Activated CD8-positive, alpha-beta memory T cell treated with anti-CD3 and anti-CD28 coated beads, Interleukin-2, amount 50 U/mL, for 24 hours (primary cell): ENCODE data around the gene SLC23A1.
"Not testable (repeated sequence)": the region's sequence is repeated elsewhere in the genome, so short reads cannot be mapped to it uniquely, and the experiment has no call there.

Source experiments
- DNase-seq: peaks from one replicate; pipeline ENCODE4 v3.0.0-alpha.2; 2020; ENCODE audit errors: extremely low read depth

Gene SLC23A1

DNA sequence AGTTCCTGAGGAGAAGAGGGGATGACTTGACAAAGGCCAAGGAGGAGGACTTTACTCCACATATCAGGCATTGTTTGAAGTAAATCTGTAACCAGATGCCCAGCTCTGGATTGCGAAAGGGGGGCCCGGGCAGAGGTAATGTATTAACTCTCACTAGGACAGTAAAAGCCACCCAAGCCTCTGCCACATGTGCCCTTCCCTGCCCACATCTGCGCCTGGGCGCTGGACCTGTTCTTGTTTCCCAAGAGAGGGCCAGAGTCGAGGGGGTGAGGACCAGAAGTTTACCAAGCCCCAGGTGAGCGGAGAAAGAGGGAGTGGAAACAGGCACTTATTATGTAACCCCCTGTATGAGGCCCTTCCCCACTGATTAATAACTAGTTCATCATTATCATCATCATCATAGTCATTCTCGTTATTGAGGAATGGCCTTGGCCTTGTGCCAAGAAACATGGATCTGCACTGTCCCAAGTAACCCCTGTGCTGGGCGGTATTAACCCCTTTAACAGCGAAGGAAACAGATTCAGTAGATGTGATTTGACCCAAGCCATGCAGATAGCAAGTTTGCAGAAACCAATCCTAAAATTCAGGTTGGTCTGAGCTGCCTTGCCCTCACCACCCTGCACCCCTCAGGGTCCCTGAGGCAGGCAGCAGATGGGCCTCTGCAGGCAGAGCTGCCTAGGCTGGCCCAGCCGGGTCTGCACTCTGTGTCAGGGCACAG, at the start of gene SLC23A1:
TSS of gene SLC23A1 (minus strand) at position 23 of the 718 bp plus-strand sequence. CDS start 44 bp downstream, outside the sequence.
- no peak for DNase-seq

DNA sequence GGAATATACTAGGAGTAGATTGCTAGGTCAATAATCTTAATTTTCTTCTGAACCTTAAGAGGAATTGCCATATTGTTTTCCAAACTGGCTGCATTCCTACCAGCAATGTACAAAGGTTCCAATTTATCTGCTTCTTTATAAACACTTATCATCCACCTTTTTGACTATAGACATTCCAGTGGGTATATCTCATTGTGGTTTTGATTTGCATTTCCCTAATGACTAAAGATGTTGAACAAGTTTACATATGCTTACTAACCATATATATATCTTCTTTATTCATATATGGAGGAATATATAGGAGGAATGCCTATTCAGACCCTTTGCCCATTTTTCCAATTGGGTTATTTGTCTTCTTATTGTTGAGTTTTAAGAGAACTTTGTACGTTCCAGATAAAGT, 48.6 kb upstream of the SLC23A1 start:
- no peak for DNase-seq

DNA sequence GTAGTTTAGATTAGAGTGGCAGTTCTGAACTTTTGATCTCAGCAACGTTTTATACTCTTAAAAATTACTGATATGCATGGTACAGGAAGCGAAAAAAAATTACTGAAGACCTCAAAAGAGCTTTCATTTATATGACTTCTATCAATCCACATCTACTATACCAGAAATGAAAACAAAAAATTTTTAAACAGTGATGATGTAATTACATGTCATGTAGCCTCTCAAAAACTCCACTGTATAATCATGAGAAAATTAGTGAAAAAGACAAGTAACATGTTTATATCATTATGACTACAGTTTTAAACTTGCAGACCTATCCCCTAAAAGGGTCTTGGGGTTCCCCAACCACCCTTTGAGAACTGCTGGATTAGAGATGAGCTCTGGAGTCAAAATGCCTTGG, 46.9 kb upstream of the SLC23A1 start:
- no peak for DNase-seq

DNA sequence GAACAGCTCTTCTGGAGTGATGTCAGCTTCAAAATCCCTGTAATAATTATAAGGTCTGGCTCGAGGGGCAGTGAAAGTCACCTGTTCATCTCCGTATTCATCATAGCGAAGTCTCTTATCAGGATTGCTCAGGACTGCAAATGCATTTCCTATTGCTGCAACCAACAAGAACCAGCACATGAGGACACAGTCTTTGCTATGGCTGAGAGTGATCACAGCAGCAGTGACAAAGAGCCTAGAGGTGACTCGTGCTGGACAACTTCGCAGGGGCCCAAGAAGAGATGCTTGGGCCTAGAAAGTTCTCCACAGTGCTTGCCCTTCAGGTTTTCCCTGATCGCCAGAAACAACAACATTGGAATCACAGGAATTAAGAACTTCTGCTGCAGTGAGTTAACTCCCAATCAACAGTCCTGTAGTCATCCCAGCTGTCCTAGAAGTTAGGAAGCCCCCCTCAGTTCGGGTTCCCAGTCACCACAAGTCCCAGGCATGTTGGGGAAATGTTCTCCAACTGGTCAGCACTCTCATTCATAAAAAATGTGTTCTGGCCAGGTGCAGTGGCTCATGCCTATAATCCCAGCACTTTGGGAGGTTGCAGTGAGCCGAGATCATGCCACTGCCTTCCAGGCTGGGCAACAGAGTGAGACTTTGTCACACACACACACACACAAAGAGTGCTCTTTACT, 43.2 kb upstream of the SLC23A1 start:
- no peak for DNase-seq

DNA sequence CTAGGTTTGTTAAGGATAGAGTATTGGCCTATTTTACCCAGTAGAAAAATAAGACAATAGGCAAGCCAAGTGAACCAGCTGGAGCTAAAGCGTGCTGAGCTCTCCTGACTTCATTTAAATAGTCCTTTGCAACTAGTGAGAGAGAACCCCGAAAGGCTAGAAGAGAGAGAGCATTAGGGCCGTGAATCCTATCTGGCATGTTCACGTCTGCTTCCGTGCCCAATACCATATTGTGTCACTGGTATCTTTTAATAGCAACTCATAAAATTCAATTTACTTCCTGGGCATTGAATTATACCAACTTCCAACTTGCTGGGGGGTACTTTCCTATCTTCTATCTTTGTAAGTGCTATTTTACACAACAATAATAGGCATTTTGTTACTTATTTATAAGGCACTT, 42.4 kb upstream of the SLC23A1 start:
- no peak for DNase-seq

DNA sequence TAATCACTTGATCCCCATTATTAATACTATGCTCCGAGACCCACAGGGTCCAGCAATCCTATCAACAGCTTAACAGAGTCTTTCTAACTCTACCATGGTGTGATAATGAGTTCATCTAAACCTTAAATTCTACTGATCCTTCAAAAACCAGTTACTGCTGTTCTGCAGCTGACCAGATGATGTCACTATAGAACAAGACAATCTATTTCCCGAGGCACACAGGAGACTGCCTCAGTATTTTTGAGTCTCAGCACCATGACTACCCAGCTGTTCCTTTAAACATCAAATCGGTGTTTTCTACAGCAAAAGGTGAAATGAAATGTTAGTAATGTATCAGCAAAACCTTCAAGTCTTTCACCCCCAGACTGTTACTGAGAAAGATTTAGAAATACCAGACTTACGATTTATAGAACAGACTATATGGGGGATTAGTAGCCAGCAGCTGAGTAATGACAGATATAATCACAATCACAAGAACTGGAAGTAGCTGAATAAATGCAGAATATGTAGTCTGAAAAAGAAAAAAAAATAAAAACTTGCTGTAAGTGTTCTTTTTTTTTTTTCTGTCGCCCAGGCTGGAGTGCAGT, 39.3 kb upstream of the SLC23A1 start:
- DNase-seq = no peak

DNA sequence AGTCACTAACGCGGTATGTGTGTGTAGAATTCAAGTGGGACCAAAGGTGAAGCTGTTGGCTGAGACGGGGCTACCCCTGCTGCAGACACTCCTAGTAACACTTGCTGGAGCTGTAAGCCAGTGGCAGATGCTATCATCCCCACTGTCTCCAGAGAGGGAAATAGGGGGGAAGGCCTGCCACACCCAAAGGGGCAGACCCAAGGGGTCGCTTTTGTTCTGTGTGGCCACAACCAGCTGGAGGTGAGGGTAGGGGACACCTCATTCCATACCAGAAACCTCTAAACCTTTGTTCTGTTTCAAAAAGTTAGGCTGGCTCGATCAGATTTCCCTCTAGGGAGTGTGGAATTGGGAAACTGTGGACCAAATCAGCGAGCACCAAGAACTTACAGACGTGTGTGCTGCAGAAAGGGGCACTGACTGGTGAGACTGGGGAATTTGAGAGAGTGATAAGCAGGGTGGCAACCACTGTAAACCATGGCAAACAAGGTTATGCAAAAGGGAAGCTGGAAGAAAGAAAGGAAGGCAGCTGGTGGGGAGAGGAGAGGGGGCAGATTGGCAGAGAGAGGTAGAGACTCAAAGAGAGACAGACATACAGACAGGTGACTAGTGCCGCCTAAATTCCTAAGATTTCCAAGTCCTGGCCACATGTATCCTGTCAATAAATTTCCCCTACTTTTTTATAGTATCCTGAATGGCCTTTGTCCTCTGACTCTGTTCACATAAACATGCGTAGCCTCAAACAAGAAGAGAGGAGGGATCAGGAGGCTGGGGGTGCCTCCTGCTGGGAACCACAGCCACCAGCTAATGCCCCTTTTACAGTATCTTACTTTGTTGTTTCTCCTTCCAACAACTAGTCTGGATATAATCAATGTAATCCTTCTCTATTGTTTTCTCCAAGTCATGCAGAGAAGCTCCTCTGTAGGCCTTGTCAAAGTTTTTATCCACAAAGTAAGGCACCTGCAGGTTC, 36.4 kb upstream of the SLC23A1 start:
- no peak for DNase-seq

DNA sequence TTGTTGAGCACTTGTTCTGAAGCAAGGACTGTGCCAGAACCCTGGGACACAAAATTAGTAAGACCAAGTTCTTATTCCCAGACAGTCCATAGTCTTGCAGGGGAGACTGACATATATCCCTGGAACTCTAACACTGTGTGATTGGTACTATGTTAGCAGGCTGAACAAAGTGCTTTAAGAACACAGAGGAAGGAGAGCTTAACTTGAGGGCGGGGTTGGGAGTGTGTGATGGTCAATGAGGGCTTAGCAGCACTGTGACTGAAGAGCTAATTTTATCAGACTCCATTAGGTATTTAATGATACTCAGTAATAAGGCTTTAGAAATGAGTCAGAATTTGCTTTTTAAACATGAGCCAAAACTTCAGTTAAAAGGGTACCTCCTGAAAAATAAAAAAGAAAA, 35.7 kb upstream of the SLC23A1 start:
- no peak for DNase-seq

DNA sequence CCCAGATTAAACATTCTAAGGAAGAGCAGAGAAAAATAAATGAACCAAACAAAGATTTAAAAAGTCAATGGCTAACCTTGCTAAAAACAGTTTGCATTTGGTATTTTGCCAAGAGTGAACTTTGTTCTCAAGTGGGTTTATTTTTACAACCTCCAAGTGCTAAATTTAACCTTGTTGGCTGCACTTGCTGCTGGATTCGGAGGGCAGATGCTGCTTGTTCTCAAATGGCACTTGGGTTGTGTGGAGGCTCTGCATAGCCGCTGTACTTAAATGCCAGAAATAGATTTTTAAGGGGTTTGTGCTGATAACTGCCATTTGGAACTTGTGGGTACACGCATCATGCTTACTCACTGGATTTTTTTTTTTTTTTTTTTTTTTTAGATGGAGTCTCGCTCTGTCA, 34.1 kb upstream of the SLC23A1 start:
- DNase-seq = no peak

DNA sequence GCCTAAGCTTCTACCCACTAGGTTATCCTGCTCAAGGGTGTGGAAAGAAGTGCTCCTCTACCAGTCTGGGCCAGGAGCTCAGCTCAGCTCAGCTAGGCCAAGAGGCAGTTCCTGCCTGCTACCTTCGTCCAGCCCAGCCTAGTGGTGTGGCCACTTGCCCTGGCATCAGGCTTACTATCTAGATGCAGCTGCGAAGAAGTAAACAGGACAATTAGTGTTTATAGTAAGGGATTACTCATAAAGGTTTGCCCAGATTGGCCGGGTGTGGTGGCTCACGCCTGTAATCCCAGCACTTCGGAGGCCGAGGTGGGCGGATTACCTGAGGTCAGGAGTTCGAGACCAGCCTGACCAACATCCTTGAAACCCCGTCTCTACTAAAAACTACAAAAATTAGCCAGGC, 33.6 kb upstream of the SLC23A1 start:
- no peak for DNase-seq

DNA sequence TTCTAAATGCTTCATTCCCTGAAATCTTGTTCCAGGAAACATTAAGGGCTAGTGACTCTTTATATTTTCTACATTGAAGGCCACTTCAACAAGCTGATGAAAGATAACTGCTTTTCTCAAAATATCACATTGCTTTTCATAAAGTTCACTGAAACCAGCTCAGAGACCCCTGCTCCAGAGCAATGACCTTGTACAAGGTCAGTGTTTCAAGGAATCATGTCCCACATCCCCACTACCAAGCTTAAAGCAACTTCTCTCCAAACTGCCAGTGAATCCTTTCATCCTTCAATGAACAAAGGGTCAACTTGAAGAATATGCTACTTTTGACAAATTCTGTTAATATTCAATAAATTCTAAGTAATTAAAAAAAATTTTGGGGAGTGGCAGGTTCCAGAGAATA, 32.8 kb upstream of the SLC23A1 start:
- no peak for DNase-seq

DNA sequence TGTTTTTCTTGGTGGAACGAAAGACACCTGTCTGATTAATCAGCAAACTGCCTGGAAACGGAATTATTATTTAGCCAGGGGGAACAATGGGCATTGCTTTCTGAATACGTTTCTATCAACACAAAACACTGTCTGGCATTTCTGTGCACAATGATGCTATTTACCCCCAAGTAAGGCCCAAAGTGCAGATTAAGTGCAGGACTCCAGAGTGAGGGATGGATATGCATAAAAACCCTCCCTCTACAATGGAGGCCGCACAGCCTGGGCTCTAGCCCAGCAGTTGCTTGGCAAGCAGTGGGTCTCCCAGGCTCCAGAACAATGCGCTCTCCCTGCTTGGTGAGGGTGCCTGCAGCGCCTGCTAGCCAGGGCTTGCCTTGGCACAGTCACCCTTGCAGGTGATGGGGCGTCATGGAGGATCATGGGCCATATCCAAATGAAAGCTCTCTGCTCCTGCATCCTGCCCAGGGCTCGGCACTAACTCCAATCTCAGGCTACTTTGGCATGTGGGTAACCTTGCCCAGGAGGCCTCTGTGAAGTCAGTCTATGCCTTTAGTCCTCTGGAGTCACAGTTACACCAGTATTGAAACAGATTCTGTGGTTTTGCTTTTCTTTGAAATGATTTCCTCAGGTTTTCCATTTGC, 32.2 kb upstream of the SLC23A1 start:
- DNase-seq = no peak

DNA sequence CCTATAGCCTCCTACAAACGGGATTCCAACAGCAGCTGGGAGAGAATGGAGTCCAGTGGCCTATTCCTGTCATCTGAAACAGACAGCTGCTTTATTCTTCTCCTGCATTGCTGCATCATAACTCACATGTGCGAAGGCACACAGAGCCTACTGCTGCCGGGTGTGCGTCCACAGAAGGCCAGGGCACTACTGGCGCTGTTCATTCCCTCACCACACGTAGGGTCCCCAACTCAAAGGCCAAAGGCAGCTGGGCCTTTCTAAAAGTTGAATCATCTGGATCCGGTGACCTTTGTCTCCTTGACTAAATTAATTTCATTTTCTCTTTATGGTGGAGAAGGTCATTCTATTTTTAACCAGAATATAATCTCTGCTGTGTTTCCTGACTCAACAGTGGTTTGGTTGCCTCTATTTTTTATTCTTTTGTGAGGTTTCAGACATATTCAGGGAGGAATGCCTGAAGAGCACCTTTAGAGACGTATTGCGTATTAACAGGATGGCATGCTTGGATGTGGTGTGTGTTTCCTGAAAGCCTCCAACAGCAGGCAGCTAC, 31.6 kb upstream of the SLC23A1 start:
- DNase-seq = no peak

DNA sequence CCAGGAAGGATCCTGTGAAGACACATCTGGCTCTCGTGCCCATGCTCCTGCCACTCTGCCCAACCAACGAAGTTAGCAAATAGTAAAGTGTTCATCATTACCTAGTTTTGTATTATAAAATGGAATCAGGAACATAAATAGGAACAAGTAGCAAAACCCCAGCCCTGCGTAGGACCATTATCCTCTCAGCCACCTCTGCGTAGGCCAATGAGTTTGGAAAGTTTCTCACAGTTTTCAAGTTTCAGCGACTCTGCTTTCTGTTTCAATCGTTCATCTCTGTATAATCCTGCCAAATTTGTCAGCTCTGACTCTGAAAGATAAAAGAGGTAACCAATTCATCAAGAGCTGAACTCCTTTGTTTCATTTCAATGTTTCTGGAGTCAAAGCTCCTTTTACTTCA, 30.9 kb upstream of the SLC23A1 start:
- no peak for DNase-seq

DNA sequence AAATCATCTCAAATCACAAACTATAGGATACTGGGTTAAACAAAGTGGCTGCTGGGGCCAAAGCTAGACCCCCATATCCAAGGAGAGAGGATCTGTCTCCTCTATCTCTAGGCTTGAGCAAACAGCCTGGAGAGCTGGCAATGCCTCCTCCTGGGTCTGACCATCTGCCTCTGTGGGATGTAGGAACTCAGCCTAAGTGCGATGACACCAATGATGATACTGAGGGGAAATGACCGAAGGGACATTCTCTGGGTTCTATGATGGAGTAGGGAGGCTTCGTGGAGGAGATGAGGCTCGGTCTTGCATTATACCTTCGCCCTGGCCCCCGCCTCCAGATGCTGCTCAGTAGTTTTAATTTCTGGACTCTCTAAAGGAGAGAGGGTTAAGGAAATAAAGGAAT, 30.1 kb upstream of the SLC23A1 start:
- DNase-seq = no peak

DNA sequence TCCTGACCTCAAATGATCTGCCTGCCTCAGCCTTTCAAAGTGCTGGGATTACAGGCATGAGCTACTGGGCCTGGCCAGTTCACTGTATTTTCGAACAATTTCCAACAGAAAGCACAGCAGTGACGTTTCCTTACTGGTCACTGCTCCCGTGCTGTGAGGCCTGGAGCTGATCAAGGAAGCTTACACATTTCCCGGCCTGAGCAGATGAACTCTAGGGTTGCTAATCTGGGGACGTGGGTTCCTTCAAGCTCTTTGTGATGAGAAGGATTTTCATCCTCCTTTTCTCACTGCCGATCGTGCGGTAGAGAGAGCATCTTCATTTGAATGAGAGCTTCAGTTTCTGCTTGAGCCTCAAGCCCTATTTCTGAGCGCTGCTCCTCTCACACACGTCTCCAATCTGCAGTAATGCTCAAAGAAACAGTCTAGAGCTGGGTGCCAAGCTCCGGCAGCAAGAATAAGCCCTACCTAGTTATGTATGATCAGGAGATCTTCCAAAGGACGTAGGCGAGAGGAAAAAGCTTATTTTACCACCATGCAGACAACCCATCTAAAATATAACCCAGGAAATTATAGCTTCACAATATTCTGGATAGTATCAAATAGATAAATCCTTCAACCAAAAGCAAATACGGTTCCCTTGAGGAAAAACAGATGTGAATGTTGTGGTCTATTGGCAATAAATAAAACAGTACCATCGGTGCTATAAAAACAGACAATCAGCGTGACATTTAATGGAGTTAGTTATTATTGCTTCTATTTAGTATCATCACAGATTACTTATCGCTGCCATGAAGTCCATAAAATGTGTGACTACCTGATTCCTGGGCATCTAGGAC, 28.1 kb upstream of the SLC23A1 start:
- no peak for DNase-seq

DNA sequence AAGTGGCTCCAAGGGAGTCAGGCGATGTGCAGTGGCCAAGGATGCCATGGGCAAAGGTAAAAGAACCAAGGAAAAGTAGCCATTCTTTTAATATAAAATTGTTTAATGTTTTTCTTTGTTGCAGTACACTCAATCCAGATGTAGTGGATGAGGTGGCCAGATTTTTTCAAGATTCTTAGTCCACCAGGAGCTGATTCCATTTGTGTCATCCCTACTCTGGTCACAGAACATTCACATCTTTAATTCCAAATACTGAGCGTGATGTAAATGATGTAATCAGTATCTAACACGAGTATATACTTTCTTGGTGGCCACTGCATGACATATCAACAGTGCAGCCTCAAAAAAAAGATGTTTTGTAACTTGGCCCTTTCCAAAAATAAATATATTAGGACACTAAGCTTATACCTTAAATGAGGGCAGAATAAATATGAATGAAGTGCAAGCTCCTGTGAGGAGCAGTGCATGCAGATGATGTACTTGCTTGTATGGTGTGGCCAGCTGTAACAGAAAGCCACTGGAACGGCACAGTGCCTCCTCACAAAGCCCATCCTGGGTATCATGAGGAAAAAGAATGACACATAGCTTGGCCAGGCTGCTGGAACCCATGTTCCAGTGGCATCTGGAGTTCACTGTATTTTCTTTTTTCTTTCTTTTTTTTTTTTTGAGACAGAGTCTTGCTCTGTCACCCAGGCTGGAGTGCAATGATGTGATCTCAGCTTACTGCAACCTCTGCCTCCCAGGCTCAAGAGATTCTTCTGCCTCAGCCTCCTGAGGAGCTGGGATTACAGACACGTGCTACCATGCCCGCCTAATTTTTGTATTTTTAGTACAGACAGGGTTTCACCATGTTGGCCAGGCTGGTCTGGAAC, 27.3 kb upstream of the SLC23A1 start:
- DNase-seq = no peak

DNA sequence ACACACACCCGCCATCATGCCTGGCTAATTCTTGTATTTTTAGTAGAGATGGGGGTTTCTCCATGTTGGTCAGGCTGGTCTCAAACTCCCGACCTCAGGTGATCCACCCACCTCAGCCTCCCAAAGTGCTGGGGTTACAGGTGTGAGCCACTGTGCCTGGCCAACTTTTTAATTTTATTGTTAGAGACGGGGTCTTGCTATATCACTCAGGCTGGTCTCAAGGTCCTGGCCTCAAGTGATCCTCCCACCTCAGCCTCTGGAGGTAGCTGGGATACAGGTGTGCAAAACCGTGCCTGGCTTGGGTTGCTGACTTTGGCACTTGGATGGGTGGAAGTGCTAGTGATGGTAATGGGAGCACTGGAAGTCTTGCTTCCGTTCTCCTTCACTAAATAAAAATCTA, 26.0 kb upstream of the SLC23A1 start:
- DNase-seq = not testable (repeated sequence)

DNA sequence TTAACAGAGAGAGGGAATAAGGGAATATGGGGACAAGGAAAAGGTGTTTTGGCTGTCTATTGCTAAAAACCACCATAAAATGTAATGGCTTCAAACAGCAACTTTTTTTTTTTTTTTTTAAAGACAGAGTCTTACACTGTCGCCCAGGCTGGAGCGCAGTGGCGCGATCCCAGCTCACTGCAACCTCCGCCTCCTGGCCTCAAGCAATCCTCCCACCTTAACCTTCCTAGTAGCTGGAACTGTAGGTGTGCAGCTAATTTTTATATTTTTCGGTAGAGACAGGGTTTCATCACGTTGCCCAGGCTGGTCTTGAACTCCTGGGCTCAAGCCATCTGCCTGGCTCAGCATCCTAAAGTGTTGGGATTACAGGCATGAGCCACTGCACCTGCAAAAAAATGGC, 25.1 kb upstream of the SLC23A1 start:
- DNase-seq = no peak
